Measurements from ENCODE around the gene FASN. TPM values are rescaled to one million over a fixed set of nuclear protein-coding genes. Genes with fewer than 3 reads are reported as not detected.

The FASN gene
- total and polyA plus RNA-seq, 2 donors (not counting 1 experiment from before 2014, with no cell fraction given), result 19.4 to 35.6 TPM

DNA sequence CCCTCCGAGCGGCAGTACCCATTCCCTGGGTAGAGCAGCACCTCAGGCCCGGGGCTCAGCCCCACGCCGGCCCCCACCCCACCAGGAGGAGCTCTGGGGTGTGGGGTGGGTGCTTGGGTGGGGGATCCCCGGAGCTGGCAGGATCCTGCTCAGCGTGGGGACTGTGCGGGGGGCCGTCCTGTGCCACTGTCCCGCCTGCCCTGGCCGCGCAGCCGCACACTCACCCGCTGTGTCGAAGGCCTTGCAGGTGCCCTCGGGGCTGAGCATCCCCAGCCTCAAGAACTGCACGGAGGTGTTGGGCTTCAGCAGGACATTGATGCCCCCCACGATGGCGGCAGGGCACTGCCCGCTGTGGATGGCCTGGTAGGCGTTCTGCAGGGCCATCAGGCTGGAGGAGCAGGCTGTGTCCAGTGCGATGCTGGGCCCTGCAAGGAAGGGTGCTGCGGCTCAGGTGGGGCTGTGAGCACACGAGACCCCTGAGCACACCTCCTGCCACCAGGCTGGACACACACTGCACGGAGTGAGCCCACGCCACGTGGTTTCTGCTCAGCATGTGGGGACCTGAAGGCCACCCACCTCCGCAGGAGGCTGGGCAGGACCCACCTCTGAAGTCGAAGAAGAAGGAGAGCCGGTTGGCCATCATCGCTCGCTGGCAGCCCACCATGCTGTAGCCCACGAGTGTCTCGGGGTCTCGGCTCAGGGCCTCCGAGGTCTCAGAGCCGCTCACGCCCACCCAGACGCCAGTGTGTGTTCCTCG, 4.9 kb downstream of the FASN start:
- ATAC-seq (ENCODE audit: low read depth) (no peak), DNase-seq (no peak)
- H3K4me2 ChIP-seq (replicated peaks; ENCODE audit: low read depth, low read length, poor library complexity, severe bottlenecking), result no peak overlapping the region
- H3K27ac ChIP-seq (ENCODE audit: low read length in 2 of 2), result no peak overlapping the region
- CTCF ChIA-PET, result no interaction called here
- H3K4me1 ChIP-seq (ENCODE audit: control insufficient read depth in 2 of 2, insufficient read depth in 2 of 2, low read length in 2 of 2), result peaks cover 9 to 10% of the 10 kb centered on the region in 2 donors
- H2AFZ ChIP-seq (ENCODE audit: insufficient read depth, low read depth, low read length, poor library complexity, severe bottlenecking), result no peak overlapping the region
- Mint-ChIP-seq H3K27ac (no peak overlapping the region), H3K27me3 (no peaks in the 10 kb centered on the region), H3K4me1 (peaks cover 2% of the 10 kb centered on the region), H3K9me3 (ENCODE audit: insufficient read depth) (no peaks in the 10 kb centered on the region), H3K4me3 (no peak overlapping the region)
- no peaks in the 10 kb centered on the region for H3K9me3 ChIP-seq (ENCODE audit: control extremely low read depth in 1 of 3, control insufficient read depth in 2 of 3, insufficient read depth in 1 of 3, low read length in 2 of 3)
- peaks cover 0 to 57% of the 10 kb centered on the region in 2 experiments for H3K36me3 ChIP-seq (replicated peaks in 1 of 2; ENCODE audit: control extremely low read depth in 1 of 2, control insufficient read depth in 1 of 2, extremely low read depth in 1 of 2, insufficient read depth in 2 of 2, low read length in 1 of 2)
- H3K9ac ChIP-seq (ENCODE audit: low read length), result no peak overlapping the region
- no peak overlapping the region for H3K4me3 ChIP-seq (ENCODE audit: control extremely low read depth in 1 of 5, extremely low read depth in 1 of 5, insufficient read depth in 1 of 5, low read depth in 2 of 5, low read length in 4 of 5)
- H4K20me1 ChIP-seq (ENCODE audit: control insufficient read depth, insufficient read depth, low read length, poor library complexity, severe bottlenecking), result peaks cover 15% of the 10 kb centered on the region
- POLR2A ChIA-PET, result no interaction called here
- TF ChIP-seq EZH2 (IDR thresholded peaks at IDR 0.05; ENCODE audit: borderline replicate concordance, insufficient read depth, low read depth, low read length, poor library complexity, severe bottlenecking), result no peak
- TF ChIP-seq, protein P1, sequence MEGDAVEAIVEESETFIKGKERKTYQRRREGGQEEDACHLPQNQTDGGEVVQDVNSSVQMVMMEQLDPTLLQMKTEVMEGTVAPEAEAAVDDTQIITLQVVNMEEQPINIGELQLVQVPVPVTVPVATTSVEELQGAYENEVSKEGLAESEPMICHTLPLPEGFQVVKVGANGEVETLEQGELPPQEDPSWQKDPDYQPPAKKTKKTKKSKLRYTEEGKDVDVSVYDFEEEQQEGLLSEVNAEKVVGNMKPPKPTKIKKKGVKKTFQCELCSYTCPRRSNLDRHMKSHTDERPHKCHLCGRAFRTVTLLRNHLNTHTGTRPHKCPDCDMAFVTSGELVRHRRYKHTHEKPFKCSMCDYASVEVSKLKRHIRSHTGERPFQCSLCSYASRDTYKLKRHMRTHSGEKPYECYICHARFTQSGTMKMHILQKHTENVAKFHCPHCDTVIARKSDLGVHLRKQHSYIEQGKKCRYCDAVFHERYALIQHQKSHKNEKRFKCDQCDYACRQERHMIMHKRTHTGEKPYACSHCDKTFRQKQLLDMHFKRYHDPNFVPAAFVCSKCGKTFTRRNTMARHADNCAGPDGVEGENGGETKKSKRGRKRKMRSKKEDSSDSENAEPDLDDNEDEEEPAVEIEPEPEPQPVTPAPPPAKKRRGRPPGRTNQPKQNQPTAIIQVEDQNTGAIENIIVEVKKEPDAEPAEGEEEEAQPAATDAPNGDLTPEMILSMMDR (IDR thresholded peaks at IDR 0.05), result no peak
- intact Hi-C loops (cut with micrococcal nuclease), result loop anchor here (10.0 kb wide), 1 partner anchor 122 kb away; the partner anchor contains the start of gene CCDC57
- WGBS (ENCODE audit: insufficient coverage), result over 99% methylated on average over 40 of the region's 40 CpGs
- H3K79me2 ChIP-seq (ENCODE audit: control insufficient read depth, insufficient read depth, low read length), result peaks cover 35% of the 10 kb centered on the region
- H3K27me3 ChIP-seq (replicated peaks in 1 of 4; ENCODE audit: control extremely low read depth in 1 of 4, control insufficient read depth in 3 of 4, insufficient read depth in 4 of 4, low read length in 3 of 4), result no peaks in the 10 kb centered on the region

DNA sequence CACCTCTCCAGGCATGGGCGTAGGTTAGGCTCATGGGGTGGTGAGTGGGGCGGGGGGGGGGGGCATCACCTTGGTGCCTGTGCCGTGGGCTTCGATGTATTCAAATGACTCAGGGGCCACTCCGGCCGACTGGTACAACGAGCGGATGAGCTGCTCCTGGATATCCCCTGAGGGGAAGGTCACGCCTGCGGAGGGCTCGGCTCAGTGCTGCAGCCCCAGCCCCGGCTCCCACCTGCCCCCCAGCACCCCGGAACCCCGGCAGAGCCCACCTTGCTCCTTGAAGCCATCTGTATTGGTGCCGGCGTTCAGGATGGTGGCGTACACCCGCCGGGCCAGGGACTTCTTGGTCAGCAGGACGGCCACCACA, 5.4 kb downstream of the FASN start:
- H3K9me3 Mint-ChIP-seq (ENCODE audit: insufficient read depth), result no peaks in the 10 kb centered on the region
- no peaks in the 10 kb centered on the region for H3K27me3 Mint-ChIP-seq
- Histone ChIP-seq H3K79me2 (ENCODE audit: control insufficient read depth, insufficient read depth, low read length) (peaks cover 35% of the 10 kb centered on the region), H3K9ac (ENCODE audit: low read length) (no peak overlapping the region), H3K4me2 (replicated peaks; ENCODE audit: low read depth, low read length, poor library complexity, severe bottlenecking) (no peak overlapping the region), H2AFZ (ENCODE audit: insufficient read depth, low read depth, low read length, poor library complexity, severe bottlenecking) (no peak overlapping the region), H3K27me3 (replicated peaks in 1 of 4; ENCODE audit: control extremely low read depth in 1 of 4, control insufficient read depth in 3 of 4, insufficient read depth in 4 of 4, low read length in 3 of 4) (no peaks in the 10 kb centered on the region), H4K20me1 (ENCODE audit: control insufficient read depth, insufficient read depth, low read length, poor library complexity, severe bottlenecking) (peaks cover 15% of the 10 kb centered on the region), H3K4me3 (ENCODE audit: control extremely low read depth in 1 of 5, extremely low read depth in 1 of 5, insufficient read depth in 1 of 5, low read depth in 2 of 5, low read length in 4 of 5) (no peak overlapping the region), H3K36me3 (replicated peaks in 1 of 2; ENCODE audit: control extremely low read depth in 1 of 2, control insufficient read depth in 1 of 2, extremely low read depth in 1 of 2, insufficient read depth in 2 of 2, low read length in 1 of 2) (peaks cover 0 to 62% of the 10 kb centered on the region in 2 experiments), H3K9me3 (ENCODE audit: control extremely low read depth in 1 of 3, control insufficient read depth in 2 of 3, insufficient read depth in 1 of 3, low read length in 2 of 3) (no peaks in the 10 kb centered on the region), H3K27ac (ENCODE audit: low read length in 2 of 2) (no peak overlapping the region), H3K4me1 (ENCODE audit: control insufficient read depth in 2 of 2, insufficient read depth in 2 of 2, low read length in 2 of 2) (peaks cover 9 to 10% of the 10 kb centered on the region in 2 donors)
- ChIA-PET POLR2A (no interaction called here), CTCF (no interaction called here)
- H3K4me1 Mint-ChIP-seq, result peaks cover 2% of the 10 kb centered on the region
- WGBS (ENCODE audit: insufficient coverage), result 98% methylated on average over 15 of the region's 20 CpGs
- no peak overlapping the region for H3K27ac Mint-ChIP-seq
- intact Hi-C loops (cut with micrococcal nuclease), result loop anchor here (10.0 kb wide), 1 partner anchor 122 kb away; the partner anchor contains the start of gene CCDC57
- TF ChIP-seq EZH2 (IDR thresholded peaks at IDR 0.05; ENCODE audit: borderline replicate concordance, insufficient read depth, low read depth, low read length, poor library complexity, severe bottlenecking), result no peak
- TF ChIP-seq, protein P1 (IDR thresholded peaks at IDR 0.05), result no peak
- no peak for ATAC-seq (ENCODE audit: low read depth)
- DNase-seq, result no peak
- H3K4me3 Mint-ChIP-seq, result no peak overlapping the region

Data from B cell (primary cell).